HL-60 (cell line): ENCODE data around the gene ERC2.

Experiments
- DNase-seq, 2 experiments: peaks; one replicate each; pipeline ENCODE4 v3.0.0-alpha.2; 2010 to 2020; ENCODE audit warnings: low read depth in 1 of 2, low spot score in 1 of 2
- H3K27ac ChIP-seq: fragments of 250-450 bp; sonication (Bioruptor Pico); replicated peaks from 2 replicates; pipeline ENCODE4 v1.5.1; 2020; ENCODE audit warnings: mild to moderate bottlenecking, moderate library complexity
- H3K27me3 ChIP-seq: fragments of 250-450 bp; sonication (Bioruptor Pico); 2 replicates; pipeline ENCODE4 v1.5.1; 2021; ENCODE audit warnings: mild to moderate bottlenecking, moderate library complexity; ENCODE audit not compliant: insufficient read depth, poor library complexity, severe bottlenecking
- H3K4me3 ChIP-seq: replicated peaks from 2 replicates; pipeline ENCODE4 v1.5.1; 2011; ENCODE audit warnings: mild to moderate bottlenecking, control low read depth, low read length; ENCODE audit not compliant: insufficient read depth
- CTCF ChIP-seq: IDR thresholded peaks from one replicate; pipeline ENCODE4 v1.5.1; 2011; ENCODE audit warnings: low read length, control low read depth, inconsistent platforms; ENCODE audit not compliant: insufficient read depth
- GABPA ChIP-seq: IDR thresholded peaks from 2 replicates; pipeline ENCODE4 v1.6.1; 2012; ENCODE audit warnings: low read depth
- POLR2AphosphoS5 ChIP-seq: IDR thresholded peaks from 2 replicates; pipeline ENCODE4 v1.6.1; 2012; ENCODE audit warnings: low read depth
- SPI1 ChIP-seq: IDR thresholded peaks from 2 replicates; pipeline ENCODE4 v1.6.1; 2012; ENCODE audit warnings: low read depth, mild to moderate bottlenecking, borderline replicate concordance
- TF ChIP-seq, protein P1 (sequence below): IDR thresholded peaks from 2 replicates; pipeline ENCODE4 v1.6.1; 2012; ENCODE audit warnings: low read depth; ENCODE audit not compliant: insufficient replicate concordance

ERC2 gene

DNA sequence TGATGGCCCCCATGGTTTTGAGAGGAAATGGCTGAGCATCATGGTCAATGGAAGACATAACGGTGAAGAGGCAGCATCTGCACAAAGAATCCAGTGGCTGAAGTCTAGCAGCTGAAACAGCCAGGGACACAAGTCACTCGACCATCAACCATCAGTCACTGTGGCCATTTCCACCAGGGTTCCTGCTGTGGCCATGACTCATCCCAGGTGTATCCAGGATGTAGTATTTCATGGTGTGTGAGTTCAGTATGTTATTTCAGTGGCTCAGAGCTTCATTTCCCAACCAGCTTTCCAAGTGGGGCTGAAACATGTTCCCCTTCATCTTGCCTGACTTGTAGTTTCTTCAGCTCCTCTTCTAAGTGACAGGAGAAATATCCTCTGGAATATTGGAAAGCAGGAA is 933.4 kb downstream of the ERC2 start:
- TF ChIP-seq, protein P1, sequence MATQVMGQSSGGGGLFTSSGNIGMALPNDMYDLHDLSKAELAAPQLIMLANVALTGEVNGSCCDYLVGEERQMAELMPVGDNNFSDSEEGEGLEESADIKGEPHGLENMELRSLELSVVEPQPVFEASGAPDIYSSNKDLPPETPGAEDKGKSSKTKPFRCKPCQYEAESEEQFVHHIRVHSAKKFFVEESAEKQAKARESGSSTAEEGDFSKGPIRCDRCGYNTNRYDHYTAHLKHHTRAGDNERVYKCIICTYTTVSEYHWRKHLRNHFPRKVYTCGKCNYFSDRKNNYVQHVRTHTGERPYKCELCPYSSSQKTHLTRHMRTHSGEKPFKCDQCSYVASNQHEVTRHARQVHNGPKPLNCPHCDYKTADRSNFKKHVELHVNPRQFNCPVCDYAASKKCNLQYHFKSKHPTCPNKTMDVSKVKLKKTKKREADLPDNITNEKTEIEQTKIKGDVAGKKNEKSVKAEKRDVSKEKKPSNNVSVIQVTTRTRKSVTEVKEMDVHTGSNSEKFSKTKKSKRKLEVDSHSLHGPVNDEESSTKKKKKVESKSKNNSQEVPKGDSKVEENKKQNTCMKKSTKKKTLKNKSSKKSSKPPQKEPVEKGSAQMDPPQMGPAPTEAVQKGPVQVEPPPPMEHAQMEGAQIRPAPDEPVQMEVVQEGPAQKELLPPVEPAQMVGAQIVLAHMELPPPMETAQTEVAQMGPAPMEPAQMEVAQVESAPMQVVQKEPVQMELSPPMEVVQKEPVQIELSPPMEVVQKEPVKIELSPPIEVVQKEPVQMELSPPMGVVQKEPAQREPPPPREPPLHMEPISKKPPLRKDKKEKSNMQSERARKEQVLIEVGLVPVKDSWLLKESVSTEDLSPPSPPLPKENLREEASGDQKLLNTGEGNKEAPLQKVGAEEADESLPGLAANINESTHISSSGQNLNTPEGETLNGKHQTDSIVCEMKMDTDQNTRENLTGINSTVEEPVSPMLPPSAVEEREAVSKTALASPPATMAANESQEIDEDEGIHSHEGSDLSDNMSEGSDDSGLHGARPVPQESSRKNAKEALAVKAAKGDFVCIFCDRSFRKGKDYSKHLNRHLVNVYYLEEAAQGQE = no peak
- no peak for TF ChIP-seq CTCF
- TF ChIP-seq SPI1 = no peak
- no peak for TF ChIP-seq GABPA
- TF ChIP-seq POLR2AphosphoS5 = no peak
- no peak for DNase-seq
- H3K4me3 ChIP-seq = no peak overlapping the region
- H3K27ac ChIP-seq = no peak overlapping the region
- no peaks in the 10 kb centered on the region for H3K27me3 ChIP-seq

DNA sequence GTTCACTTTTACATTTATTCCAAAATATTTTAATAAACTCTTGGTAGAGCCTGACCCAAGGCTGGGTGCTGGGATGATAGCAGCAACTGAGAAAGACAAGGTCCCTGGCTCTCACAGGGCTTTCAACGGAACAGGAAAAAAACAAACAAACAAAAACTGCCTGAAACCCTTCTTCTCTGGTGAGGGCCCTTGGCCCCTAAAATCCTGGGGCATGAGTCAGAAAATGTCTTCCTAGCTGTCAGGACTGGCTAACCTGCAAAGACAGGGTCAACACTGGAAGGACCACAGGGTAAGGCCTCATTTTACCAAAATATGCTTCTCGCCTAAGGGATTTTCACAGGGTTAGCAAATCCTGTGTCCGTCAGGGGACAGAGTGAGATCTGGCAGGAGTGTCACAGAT is 935.5 kb downstream of the ERC2 start:
- Histone ChIP-seq H3K27ac (no peak overlapping the region), H3K27me3 (no peaks in the 10 kb centered on the region), H3K4me3 (no peak overlapping the region)
- no peak for DNase-seq
- TF ChIP-seq POLR2AphosphoS5 = no peak
- TF ChIP-seq, protein P1 = no peak
- no peak for TF ChIP-seq SPI1
- no peak for TF ChIP-seq CTCF
- no peak for TF ChIP-seq GABPA

- no peak for DNase-seq
- no peak overlapping the region for H3K27ac ChIP-seq
- no peak overlapping the region for H3K4me3 ChIP-seq
- no peaks in the 10 kb centered on the region for H3K27me3 ChIP-seq
- TF ChIP-seq GABPA (no peak), CTCF (no peak), SPI1 (no peak), POLR2AphosphoS5 (no peak)
- TF ChIP-seq, protein P1 = no peak
Measured at GRCh38 chr3:55531321-55531720, 936.9 kb downstream of the ERC2 start.
